Amygdala (tissue), 56 donors: ENCODE data around the gene RALGPS2.
"Not testable (repeated sequence)": the region's sequence is repeated elsewhere in the genome, so short reads cannot be mapped to it uniquely, and the experiment has no call there.

ENCODE experiments used
- DNase-seq, 56 donors: peaks; one replicate each; lab custom pipeline; 2025; lab: John Stamatoyannopoulos, UW

Gene RALGPS2

GRCh38 chr1:178938959-178939317 lies 213.9 kb downstream of the RALGPS2 start:
- DNase-seq = peak in 3 of 56 donors; percentile 8 to 17 (median 11)

GRCh38 chr1:178939338-178940067 lies 214.5 kb downstream of the RALGPS2 start:
- DNase-seq = no peak

DNA sequence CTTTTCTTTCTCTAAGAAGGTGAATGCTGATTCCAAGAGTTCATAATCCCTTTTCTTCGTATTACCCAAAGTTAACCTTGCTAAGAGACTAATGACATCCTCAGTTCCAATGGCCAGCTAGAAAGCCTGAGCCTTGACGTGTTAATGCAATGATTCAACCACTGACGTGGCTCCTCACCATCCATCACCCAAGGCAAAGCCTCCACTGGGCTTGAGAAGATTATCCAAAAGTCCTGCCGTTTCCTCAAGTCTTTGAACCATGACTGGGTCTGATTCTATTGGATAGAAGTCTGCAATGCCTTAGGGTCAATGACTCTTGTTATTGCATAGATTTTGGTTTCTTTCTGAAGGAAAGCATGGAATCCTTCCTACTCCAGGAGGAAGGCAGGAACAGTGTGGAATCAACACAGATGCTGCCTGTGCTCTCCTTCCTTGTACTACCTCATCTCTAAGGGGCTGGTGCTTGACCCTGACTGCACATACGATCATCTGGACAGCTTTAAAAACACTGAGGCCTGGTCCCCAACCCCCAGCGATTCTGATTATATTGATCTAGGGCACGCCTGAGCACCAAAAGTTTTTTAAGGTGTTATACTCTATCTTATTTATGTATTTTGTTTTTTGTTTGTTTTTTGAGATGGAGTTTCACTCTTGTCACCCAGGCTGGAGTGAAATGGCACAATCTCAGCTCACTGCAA lies 215.2 kb downstream of the RALGPS2 start:
- DNase-seq = no peak

DNA sequence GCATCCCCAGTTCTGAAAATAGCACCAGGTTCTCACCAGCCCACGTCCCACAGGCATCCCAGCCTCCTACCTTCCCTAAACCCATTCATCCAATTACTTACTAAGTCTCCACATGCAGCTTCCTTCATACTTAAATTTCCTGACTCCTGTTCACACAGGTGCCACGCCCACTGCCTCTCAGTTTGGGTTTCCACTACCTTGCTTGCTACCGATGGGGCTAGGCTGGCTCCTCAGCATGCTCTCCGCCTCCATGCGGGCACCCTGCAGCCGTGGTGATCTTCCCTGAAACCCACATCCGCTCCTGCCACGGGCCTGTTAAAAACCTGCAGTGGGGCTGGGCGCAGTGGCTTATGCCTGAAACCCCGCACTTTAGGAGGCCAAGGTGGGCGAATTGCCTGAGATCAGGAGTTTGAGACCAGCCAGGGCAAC lies 216.2 kb downstream of the RALGPS2 start:
- no peak for DNase-seq

DNA sequence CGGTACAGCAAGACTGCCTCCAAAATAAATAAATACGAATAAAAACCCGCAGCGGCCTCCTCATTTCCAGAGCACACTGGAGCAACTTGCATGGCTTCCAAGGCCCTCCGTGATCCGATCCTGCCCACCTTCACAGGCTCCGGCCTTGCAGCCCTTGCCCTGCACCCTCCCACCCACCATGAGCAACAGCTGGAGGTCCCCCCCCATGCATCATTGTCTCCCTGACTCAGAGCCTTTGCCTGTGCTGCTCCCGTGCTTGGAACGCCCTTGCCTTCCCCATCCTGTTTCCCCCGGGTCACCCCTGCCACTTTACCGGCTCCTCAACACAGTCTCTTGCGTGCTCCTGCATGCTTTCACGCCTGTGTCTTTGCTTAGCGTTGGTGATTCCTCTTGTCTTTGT lies 216.8 kb downstream of the RALGPS2 start:
- no peak for DNase-seq

DNA sequence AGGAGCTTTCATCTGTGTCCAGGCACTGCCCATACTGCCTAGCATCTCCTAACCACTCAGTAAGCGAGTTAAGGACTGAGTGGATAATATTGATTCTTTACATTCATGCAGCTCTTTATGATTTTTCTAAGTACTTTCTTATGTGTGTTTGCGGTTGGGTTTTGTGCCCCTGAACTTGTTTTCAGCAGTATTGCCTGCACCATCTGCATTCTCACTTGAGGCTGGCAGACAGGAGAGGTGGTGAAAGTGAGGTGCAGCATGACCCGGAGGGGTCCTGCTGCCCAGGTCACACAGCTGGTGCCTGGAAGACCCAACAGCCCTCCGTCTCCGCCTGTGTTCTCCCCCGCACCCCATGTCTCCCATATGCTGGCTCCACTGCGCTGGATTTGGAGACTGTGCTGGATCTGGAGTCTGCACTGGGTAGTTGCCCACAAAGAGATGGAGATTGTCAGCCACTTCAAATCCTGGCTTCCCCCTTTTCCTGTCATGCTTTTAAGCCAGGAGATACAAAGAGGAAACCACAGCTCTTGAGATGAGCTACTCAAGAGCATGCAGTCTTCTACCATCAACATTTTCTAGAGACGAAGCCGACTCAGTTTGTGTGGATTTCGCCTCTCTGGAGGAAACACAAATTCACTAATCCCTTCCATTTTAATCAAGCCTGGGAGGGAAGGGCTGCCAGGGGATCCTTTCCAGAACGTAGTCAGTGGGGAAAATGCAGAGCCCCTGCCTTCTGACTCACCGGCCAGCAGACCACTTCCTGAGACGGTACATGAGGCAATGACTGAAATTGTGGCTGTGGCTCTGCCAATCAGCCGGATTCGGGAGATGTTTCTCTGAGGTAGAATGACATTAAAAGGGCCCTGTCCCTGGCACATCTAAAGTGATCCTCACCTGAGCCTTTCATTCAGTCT lies 217.5 kb downstream of the RALGPS2 start:
- no peak for DNase-seq

GRCh38 chr1:178944729-178945128 lies 219.7 kb downstream of the RALGPS2 start:
- no peak for DNase-seq

DNA sequence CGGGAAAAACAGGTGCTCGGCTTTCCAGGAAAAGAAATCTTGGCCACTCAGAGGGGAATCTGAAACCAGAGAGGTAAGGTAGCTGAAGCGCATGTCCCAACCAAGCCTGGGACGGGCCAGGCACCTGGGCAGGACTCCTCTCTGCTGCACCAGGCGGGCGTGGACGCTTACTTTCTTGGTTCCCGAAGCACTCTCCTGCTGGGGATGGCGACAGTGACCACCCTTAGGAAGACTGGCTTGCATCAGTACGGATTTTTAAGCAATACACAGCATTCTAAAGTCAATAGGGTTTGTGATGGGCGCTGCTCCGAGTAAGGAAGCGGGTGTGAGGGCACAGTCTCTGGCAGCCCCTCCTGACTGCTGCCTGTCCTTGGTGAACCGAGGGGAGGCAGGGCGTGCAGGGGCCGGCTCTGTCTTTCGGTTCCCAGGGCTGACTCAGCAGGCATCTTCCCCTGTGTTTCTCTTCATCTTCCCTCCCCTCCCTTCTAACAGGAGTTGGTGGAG lies 220.8 kb downstream of the RALGPS2 start:
- DNase-seq = no peak

GRCh38 chr1:178946416-178946815 lies 221.4 kb downstream of the RALGPS2 start:
- DNase-seq = no peak

GRCh38 chr1:178946855-178947676 lies 222.0 kb downstream of the RALGPS2 start:
- DNase-seq = no peak

DNA sequence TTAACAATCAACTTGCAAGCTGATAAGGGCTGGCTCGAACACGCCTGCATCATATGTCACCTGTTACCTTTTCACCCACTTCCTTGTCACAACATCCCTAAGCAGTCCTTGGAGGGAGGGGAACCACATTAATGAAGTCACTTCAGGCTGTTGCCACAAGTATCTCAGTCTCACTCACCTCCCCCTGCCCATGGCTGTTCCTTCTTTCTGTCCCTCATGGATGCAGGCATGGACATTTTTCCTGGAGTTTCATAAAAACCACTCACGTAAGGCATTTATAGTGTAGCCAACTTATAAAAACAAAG lies 222.6 kb downstream of the RALGPS2 start:
- no peak for DNase-seq

DNA sequence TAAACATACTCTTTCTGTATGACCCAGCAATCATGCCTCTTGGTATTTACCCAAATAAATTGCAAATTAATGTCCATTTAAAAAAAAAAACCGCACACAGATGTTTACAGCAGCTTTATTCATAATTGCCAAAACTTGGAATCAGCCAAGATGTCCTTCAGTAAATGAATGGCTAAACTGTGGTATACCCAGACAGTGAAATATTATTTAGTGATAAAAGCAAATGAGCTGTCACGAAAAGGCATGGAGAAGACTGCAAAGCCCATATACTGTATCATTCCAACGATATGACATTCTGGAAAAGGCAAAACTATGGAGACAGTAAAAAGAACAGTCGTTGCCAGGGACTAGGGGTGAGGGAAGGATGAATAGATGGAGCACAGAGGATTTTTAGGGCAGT lies 223.6 kb downstream of the RALGPS2 start:
- DNase-seq = no peak

DNA sequence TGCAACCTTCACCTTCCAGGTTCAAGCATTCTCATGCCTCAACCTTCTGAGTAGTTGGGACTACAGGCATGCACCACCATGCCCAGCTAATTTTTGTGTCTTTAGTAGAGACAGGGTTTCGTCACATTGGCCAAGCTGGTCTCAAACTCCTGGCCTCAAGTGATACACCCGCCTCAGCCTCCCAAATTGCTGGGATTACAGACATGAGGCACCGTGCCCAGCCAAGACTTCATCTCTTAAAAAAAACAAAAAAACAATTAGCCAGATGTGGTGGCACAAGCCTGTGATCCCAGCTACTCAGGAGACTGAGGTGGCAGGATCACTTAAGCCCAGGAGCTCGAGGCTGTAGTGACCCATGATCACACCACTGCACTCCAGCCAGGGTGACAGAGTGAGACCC lies 224.8 kb downstream of the RALGPS2 start:
- not testable (repeated sequence) for DNase-seq

DNA sequence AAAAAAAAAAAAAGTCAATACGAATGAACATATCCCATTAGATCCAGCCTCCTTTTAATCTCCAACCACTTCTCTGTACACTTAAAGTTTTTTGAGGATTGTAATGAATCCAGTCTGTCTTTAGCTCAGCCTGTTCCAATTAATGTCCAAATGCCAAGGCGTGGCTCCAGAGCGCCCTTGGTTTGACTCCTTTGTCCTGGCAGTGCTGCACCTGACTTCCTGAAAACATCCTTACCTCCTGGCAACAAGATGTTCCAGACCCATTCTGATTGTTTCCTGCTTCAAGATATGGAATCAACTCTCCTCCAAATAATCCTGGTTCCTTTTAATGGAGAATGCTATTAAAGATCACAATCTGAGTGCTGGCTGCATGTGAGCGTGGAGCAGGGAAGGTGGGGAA lies 226.6 kb downstream of the RALGPS2 start:
- no peak for DNase-seq

- no peak for DNase-seq
Measured at GRCh38 chr1:178953034-178953433, 228.0 kb downstream of the RALGPS2 start.

GRCh38 chr1:178953538-178954324 lies 228.7 kb downstream of the RALGPS2 start:
- DNase-seq = no peak

GRCh38 chr1:178954325-178954690 lies 229.3 kb downstream of the RALGPS2 start:
- DNase-seq = peak in 1 of 56 donors; percentile 6

- no peak for DNase-seq
Measured at GRCh38 chr1:178954937-178955336, 229.9 kb downstream of the RALGPS2 start.

GRCh38 chr1:178955391-178955954 lies 230.4 kb downstream of the RALGPS2 start:
- DNase-seq = no peak
